ENCODE data around the gene PSMB5.
A peak's percentile ranks its signal among the peaks of the same experiment; 100 is the strongest.

The PSMB5 gene

DNA sequence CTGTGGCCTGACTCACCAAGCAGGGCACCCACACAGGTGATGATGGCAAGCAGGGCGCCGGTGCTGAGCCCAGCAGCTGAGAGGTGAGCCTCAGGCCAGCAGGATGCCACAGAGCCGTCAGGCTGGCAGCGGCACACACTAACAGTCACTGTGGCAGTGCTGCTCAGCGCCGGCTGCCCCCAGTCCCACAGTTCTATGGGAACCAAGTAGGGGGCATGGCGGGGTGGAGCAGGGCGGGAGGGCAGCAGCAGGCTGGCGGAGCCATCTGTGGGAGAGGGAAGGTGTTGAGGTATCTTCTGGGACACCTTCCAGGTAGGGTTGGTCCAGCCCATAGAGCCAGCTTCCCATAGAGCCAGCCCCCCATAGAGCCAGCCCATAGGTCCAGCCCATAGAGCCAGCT is 14.3 kb upstream of the PSMB5 start:
- TF ChIP-seq TAF1 (IDR thresholded peaks at IDR 0.05; ENCODE audit: borderline replicate concordance, insufficient read depth, low read length) (no peak), SIN3A (IDR thresholded peaks at IDR 0.05; ENCODE audit: borderline replicate concordance, insufficient read depth, low read length) (no peak), POLR2AphosphoS5 (IDR thresholded peaks at IDR 0.05; ENCODE audit: low read depth, low read length) (no peak), FOXP2 (optimal IDR thresholded peaks at IDR 0.05; ENCODE audit: borderline replicate concordance, extremely low read depth, extremely low read length, insufficient read depth) (no peak)
- TF ChIP-seq, protein P1, sequence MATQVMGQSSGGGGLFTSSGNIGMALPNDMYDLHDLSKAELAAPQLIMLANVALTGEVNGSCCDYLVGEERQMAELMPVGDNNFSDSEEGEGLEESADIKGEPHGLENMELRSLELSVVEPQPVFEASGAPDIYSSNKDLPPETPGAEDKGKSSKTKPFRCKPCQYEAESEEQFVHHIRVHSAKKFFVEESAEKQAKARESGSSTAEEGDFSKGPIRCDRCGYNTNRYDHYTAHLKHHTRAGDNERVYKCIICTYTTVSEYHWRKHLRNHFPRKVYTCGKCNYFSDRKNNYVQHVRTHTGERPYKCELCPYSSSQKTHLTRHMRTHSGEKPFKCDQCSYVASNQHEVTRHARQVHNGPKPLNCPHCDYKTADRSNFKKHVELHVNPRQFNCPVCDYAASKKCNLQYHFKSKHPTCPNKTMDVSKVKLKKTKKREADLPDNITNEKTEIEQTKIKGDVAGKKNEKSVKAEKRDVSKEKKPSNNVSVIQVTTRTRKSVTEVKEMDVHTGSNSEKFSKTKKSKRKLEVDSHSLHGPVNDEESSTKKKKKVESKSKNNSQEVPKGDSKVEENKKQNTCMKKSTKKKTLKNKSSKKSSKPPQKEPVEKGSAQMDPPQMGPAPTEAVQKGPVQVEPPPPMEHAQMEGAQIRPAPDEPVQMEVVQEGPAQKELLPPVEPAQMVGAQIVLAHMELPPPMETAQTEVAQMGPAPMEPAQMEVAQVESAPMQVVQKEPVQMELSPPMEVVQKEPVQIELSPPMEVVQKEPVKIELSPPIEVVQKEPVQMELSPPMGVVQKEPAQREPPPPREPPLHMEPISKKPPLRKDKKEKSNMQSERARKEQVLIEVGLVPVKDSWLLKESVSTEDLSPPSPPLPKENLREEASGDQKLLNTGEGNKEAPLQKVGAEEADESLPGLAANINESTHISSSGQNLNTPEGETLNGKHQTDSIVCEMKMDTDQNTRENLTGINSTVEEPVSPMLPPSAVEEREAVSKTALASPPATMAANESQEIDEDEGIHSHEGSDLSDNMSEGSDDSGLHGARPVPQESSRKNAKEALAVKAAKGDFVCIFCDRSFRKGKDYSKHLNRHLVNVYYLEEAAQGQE (IDR thresholded peaks at IDR 0.05; ENCODE audit: insufficient read depth in 1 of 2, low read depth in 2 of 2, low read length in 2 of 2): no peak

DNA sequence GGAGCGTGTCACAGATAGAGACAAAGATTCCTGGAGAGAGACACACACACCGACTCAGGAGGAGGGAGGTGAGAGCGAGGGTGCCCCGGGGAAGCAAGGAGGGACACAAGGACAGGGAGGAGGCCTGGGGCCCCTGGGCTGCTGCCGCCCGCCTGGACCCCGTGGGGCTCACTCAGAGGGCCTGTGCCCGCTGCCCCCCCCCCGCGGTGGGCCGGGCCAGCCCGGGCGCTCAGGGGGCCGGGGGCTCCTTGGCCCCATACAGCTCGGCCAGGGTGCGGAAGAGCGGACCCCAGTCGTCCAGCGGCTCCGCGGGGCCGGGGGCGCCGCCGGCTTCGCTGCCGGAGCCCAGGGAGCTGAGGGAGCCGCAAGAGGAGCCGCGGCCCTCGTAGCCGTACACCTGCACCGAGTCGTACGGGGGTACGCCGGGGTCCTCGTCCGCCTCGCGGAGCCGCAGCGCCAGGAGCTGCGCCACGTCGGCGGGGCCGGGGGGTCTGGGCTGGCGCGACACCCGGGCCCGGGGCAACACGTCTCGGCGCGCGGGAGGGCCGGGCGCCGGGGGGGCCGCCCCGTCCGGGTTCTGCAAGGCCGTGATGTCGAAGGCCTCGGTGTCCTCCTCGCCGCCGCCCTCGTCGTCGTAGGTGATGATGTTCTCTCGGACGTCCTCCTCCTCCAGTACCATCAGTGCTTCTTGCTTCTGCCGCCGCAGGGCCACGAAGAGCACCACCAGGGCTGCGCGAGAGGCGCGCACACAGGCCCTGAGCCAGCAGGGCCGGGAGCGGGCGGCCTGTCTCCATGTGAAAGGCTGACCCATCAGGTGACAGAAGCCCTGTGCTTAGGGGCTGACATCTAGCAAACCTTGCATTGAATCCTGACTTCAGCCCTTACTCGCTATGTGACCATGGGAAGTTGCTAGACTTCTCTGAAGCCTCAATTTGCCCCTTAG is 13.3 kb upstream of the PSMB5 start:
- no peak for TF ChIP-seq TAF1 (IDR thresholded peaks at IDR 0.05; ENCODE audit: borderline replicate concordance, insufficient read depth, low read length)
- TF ChIP-seq, protein P1 (IDR thresholded peaks at IDR 0.05; ENCODE audit: insufficient read depth in 1 of 2, low read depth in 2 of 2, low read length in 2 of 2): no peak
- TF ChIP-seq POLR2AphosphoS5 (IDR thresholded peaks at IDR 0.05; ENCODE audit: low read depth, low read length): no peak

DNA sequence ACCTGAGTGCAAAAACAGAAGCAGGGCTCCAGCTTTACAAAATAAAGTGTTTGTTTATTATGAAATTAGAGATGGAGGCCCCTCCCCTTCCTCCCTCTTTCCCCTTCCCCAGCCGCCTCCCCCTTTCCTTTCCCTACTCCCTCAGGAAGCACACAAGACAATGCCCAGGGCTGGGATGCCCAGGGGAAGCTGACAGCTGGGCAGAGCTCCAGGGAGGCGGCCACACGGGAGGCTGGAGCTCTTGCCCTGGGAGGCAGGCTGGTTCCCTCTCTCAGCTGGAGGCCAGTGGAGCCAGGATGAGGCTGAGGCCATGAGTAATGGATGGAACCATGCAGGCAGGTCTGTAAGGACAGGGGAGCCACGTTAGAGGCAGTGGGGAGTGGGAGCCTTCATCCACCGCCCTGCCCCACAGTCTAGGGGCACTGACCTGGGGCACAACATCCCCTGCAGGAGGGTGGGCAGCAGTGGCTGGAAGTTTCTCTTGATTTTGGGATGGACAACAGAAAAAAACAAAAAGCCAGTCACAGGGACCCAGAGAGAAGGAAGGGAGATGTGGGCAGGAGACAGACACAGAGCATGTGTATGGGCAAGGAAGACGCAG is 12.4 kb upstream of the PSMB5 start:
- no peak for TF ChIP-seq POLR2AphosphoS5 (IDR thresholded peaks at IDR 0.05; ENCODE audit: low read depth, low read length)
- peak; percentile 22 for TF ChIP-seq FOXP2 (optimal IDR thresholded peaks at IDR 0.05; ENCODE audit: borderline replicate concordance, extremely low read depth, extremely low read length, insufficient read depth)

DNA sequence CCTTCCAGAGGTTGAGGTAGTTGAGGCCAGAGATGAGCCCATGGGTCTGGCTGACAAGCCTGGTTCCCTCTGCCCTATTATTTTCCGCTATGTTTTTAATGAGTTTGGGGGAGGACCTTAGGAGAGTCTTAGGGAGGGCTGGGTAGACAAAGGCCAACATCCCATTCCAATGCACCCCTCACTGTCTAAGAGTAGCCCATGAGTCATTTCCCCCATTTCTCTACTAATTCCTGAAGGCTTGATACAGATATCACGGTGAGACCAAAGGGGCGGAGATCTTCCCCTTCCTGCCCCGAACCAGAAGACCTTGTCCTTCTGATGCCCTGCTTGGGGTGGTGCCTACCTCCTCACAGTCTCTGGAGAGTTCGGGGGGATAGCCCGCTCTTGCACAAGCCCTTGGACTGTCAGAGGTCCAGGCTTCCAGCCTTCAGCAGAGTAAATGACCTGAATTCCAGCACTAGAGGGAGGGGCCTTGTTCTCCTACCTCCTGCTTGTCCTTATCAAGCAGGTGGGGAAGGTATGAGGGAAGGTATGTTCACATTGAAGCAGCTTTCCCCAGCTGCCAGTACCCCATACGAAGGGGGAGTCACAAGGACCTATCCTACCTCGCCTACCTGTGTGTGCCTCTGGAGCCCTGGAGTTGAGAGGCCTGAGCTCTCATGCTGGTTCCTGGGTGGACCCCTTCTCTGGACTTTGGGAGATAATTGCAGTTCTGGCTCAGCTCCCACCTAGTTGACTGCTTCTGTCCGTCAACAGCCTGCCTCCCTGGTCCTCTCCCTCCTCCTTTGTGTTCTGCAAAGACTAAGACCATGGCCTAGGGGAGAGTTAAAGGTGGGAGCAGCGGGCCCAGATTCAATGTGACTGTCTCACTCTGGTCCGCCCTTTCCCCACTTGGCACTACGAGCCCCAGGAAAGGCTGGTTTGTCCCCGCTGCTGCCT is 11.0 kb upstream of the PSMB5 start:
- TF ChIP-seq SIN3A (IDR thresholded peaks at IDR 0.05; ENCODE audit: borderline replicate concordance, insufficient read depth, low read length) (no peak), FOXP2 (optimal IDR thresholded peaks at IDR 0.05; ENCODE audit: borderline replicate concordance, extremely low read depth, extremely low read length, insufficient read depth) (no peak), TAF1 (IDR thresholded peaks at IDR 0.05; ENCODE audit: borderline replicate concordance, insufficient read depth, low read length) (no peak), POLR2AphosphoS5 (IDR thresholded peaks at IDR 0.05; ENCODE audit: low read depth, low read length) (no peak)
- TF ChIP-seq, protein P1 (IDR thresholded peaks at IDR 0.05; ENCODE audit: insufficient read depth in 1 of 2, low read depth in 2 of 2, low read length in 2 of 2): no peak

DNA sequence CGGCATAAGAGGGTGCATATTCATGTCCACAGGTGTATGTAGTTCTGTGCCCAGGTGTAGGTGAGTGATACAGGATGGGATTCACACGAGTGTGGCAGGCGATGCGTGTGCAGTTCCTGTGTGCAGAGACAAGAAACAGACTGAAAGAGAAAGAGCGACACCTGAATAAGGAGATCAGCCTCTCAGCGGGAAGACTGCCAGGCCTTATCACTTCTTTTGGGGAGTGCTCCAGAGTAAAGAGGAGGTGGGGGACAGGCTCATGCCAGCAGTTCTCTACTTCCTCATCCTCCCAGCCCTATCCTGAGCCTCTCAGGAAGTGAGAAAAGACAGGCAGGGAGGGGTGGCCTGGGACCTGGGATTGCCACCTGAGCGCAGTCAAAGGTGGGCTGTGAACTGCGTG is 10.1 kb upstream of the PSMB5 start:
- TF ChIP-seq TAF1 (IDR thresholded peaks at IDR 0.05; ENCODE audit: borderline replicate concordance, insufficient read depth, low read length) (no peak), POLR2AphosphoS5 (IDR thresholded peaks at IDR 0.05; ENCODE audit: low read depth, low read length) (no peak), SIN3A (IDR thresholded peaks at IDR 0.05; ENCODE audit: borderline replicate concordance, insufficient read depth, low read length) (no peak), FOXP2 (optimal IDR thresholded peaks at IDR 0.05; ENCODE audit: borderline replicate concordance, extremely low read depth, extremely low read length, insufficient read depth) (no peak)
- TF ChIP-seq, protein P1 (IDR thresholded peaks at IDR 0.05; ENCODE audit: insufficient read depth in 1 of 2, low read depth in 2 of 2, low read length in 2 of 2): no peak

Measured in PFSK-1 (cell line).